Thoracic aorta (tissue), 2 donors: Measurements from ENCODE around the gene LRPAP1. TPM values are rescaled to one million over a fixed set of nuclear protein-coding genes. Genes with fewer than 3 reads are reported as not detected.
A peak's percentile ranks its signal among the peaks of the same experiment; 100 is the strongest.
"Not testable (repeated sequence)": the region's sequence is repeated elsewhere in the genome, so short reads cannot be mapped to it uniquely, and the experiment has no call there.

Experiments
- ATAC-seq: fragments of 150-250 bp; one replicate; pipeline ENCODE4 v1.8.0; 2017; ENCODE audit warnings: low read depth; ENCODE audit not compliant: insufficient number of reproducible peaks, low FRiP score
- DNase-seq: peaks from one replicate; pipeline ENCODE4 v3.0.0-alpha.2; 2020; ENCODE audit warnings: low spot score
- H3K27ac ChIP-seq, 2 donors: fragments of 200-600 bp; sonication (generic); 1 replicate in 1 of 2; 2 replicates in 1 of 2; pipeline ENCODE4 v1.5.1; 2016; ENCODE audit warnings: mild to moderate bottlenecking in 2 of 2, moderate library complexity in 2 of 2
- H3K27me3 ChIP-seq: fragments of 200-600 bp; sonication (generic); replicated peaks from 2 replicates; pipeline ENCODE4 v1.6.0; 2016; ENCODE audit warnings: mild to moderate bottlenecking; ENCODE audit not compliant: insufficient read depth
- H3K36me3 ChIP-seq: fragments of 200-600 bp; sonication (generic); one replicate; pipeline ENCODE4 v1.5.1; 2016
- H3K4me1 ChIP-seq, 2 donors: fragments of 200-600 bp; sonication (generic); 1 replicate in 1 of 2; 2 replicates in 1 of 2; pipeline versions ENCODE4 v1.5.1 to v1.6.0; 2016; ENCODE audit warnings: low read depth in 2 of 2, mild to moderate bottlenecking in 1 of 2; ENCODE audit not compliant: control insufficient read depth in 1 of 2
- H3K4me3 ChIP-seq: fragments of 200-600 bp; sonication (generic); 2 replicates; pipeline ENCODE4 v1.5.1; 2016; ENCODE audit warnings: mild to moderate bottlenecking
- H3K9me3 ChIP-seq: fragments of 200-600 bp; sonication (generic); 2 replicates; pipeline ENCODE4 v1.5.1; 2016
- CTCF ChIP-seq: fragments of 200-600 bp; sonication (generic); IDR thresholded peaks from one replicate; pipeline ENCODE4 v1.5.1; 2019; ENCODE audit warnings: antibody characterized with exemption
- total RNA-seq, 2 donors: library from RNA; depleted of rRNA; stranded (reverse); fragments of >200 nt; gene quantifications; one replicate each; pipeline versions ENCODE4 v1.1.0 to v1.2.3, GENCODE V29; 2016

LRPAP1 gene
- total RNA-seq, 2 donors from 2014 or later: 155 to 263 TPM

DNA sequence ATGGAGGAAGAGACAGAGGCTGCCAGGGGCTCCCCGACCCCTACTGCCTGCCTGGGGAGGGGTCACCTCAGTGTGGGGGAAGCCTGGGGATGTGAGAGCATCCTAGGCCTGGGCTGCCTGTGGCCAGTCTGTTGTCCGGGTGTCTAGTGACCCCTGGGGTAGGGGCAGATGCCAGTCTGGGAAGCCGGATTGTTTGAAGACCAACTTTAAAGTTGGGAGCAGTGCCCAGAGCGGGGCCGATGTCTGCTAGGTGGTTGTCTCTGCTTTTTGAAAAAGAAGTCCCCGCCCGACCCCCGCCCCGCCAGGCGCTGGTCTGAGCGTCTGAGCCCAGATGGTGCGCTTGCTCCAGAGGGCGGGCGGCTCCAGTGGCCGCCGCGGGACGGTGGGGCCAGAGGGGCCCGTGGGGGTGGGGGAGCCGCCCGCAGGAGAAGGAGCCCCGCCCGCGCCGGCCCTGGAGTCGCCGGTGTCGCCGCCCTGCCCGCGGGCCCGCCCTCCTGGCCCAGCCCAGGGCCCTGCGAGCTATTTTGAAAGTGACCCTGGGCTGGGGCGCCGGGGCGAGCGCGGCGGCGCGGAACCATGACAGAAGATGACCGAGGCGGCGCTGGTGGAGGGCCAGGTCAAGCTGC, 69.3 kb downstream of the LRPAP1 start, which contains the start of gene DOK7:
Gene DOK7 (plus strand): TSS at position 517 of the 626 bp plus-strand sequence. CDS start 70 bp downstream, at position 587.
- peak within 1 kb of the TSS; percentile 80 for H3K4me3 ChIP-seq
- DNase-seq: no peak
- H3K27me3 ChIP-seq: no peaks in the 10 kb centered on the region
- H3K27ac ChIP-seq: peak within 1 kb of the TSS; percentile 74
- H3K4me1 ChIP-seq: peaks cover 19 to 34% of the 10 kb centered on the region in 2 donors
- no peak for TF ChIP-seq CTCF
- peak; percentile 54 for ATAC-seq
- no peaks in the 10 kb centered on the region for H3K36me3 ChIP-seq
- H3K9me3 ChIP-seq: no peaks in the 10 kb centered on the region

- DNase-seq (no peak), ATAC-seq (no peak)
- Histone ChIP-seq H3K27ac (peak overlapping the region; percentile 74), H3K9me3 (no peaks in the 10 kb centered on the region), H3K4me1 (peaks cover 19 to 34% of the 10 kb centered on the region in 2 donors), H3K27me3 (no peaks in the 10 kb centered on the region), H3K36me3 (no peaks in the 10 kb centered on the region), H3K4me3 (peak overlapping the region; percentile 80)
- no peak for TF ChIP-seq CTCF
Measured at GRCh38 chr4:3462321-3462789, 69.9 kb downstream of the LRPAP1 start.

GRCh38 chr4:3461515-3462291, 70.5 kb downstream of the LRPAP1 start:
- Histone ChIP-seq H3K36me3 (no peaks in the 10 kb centered on the region), H3K27me3 (no peaks in the 10 kb centered on the region), H3K27ac (peak overlapping the region; percentile 74), H3K9me3 (no peaks in the 10 kb centered on the region), H3K4me1 (peaks cover 19 to 34% of the 10 kb centered on the region in 2 donors), H3K4me3 (peak overlapping the region; percentile 13)
- ATAC-seq: no peak
- no peak for TF ChIP-seq CTCF
- no peak for DNase-seq

DNA sequence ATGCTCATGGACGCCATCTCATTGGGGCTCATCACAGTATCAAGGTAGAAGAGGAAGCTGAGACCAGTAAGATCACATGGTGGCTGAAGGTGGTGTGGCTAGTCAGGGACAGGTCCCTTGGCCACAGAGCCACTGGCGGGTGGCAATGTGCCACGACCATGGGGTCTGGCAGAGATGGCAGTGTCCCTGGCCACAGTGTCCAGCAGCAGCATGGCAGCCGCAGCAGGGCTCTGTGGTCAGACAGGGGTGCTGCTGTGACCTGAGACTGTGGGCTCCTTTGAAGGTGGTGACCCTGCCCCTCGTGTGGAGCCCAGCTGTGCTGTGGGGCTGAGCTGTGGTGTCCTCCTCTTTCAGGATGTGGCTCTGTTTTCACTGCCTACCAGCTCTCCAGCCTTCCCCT, 71.3 kb downstream of the LRPAP1 start:
- no peak for TF ChIP-seq CTCF
- Histone ChIP-seq H3K4me1 (peaks cover 19 to 34% of the 10 kb centered on the region in 2 donors), H3K27ac (peak overlapping the region; percentile 74), H3K36me3 (no peaks in the 10 kb centered on the region), H3K27me3 (no peaks in the 10 kb centered on the region), H3K9me3 (no peaks in the 10 kb centered on the region), H3K4me3 (no peak overlapping the region)
- ATAC-seq (no peak), DNase-seq (no peak)

- H3K9me3 ChIP-seq, H3K36me3 ChIP-seq, ATAC-seq, H3K27me3 ChIP-seq, H3K27ac ChIP-seq, H3K4me3 ChIP-seq, DNase-seq: not testable (repeated sequence)
- H3K4me1 ChIP-seq: peaks cover 19 to 30% of the 10 kb centered on the region in 2 donors
Measured at GRCh38 chr4:3459156-3459555, 73.1 kb downstream of the LRPAP1 start.
